Measurements from ENCODE around the gene GPC4.

The GPC4 gene

GRCh38 chrX:133254666-133255065, 160.6 kb downstream of the GPC4 start:
- no peak for DNase-seq (ENCODE audit: extremely low read depth, low read depth)
- TF ChIP-seq, protein P1, sequence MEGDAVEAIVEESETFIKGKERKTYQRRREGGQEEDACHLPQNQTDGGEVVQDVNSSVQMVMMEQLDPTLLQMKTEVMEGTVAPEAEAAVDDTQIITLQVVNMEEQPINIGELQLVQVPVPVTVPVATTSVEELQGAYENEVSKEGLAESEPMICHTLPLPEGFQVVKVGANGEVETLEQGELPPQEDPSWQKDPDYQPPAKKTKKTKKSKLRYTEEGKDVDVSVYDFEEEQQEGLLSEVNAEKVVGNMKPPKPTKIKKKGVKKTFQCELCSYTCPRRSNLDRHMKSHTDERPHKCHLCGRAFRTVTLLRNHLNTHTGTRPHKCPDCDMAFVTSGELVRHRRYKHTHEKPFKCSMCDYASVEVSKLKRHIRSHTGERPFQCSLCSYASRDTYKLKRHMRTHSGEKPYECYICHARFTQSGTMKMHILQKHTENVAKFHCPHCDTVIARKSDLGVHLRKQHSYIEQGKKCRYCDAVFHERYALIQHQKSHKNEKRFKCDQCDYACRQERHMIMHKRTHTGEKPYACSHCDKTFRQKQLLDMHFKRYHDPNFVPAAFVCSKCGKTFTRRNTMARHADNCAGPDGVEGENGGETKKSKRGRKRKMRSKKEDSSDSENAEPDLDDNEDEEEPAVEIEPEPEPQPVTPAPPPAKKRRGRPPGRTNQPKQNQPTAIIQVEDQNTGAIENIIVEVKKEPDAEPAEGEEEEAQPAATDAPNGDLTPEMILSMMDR (IDR thresholded peaks at IDR 0.05; ENCODE audit: low read depth, low read length) = no peak

DNA sequence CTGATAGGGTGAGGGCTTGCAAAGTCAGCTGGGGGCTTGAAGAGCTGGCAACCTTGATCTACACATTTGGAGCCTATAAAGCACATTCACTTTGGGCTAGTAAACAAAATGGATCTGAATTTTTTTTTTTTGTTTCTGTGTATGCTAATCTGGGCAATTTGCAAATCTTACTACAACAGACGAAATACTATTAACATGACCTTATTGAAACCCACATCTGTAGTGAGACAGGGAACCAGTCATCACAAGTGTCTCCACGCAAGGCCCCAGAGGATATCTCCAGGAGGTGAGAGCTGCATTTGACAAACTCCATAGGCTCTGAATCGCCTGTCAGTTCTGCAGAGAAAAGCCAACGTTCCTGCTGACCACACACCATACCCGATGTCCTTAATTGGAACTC, 164.1 kb downstream of the GPC4 start:
- DNase-seq (ENCODE audit: extremely low read depth, low read depth) = no peak
- TF ChIP-seq, protein P1 (IDR thresholded peaks at IDR 0.05; ENCODE audit: low read depth, low read length) = no peak

DNA sequence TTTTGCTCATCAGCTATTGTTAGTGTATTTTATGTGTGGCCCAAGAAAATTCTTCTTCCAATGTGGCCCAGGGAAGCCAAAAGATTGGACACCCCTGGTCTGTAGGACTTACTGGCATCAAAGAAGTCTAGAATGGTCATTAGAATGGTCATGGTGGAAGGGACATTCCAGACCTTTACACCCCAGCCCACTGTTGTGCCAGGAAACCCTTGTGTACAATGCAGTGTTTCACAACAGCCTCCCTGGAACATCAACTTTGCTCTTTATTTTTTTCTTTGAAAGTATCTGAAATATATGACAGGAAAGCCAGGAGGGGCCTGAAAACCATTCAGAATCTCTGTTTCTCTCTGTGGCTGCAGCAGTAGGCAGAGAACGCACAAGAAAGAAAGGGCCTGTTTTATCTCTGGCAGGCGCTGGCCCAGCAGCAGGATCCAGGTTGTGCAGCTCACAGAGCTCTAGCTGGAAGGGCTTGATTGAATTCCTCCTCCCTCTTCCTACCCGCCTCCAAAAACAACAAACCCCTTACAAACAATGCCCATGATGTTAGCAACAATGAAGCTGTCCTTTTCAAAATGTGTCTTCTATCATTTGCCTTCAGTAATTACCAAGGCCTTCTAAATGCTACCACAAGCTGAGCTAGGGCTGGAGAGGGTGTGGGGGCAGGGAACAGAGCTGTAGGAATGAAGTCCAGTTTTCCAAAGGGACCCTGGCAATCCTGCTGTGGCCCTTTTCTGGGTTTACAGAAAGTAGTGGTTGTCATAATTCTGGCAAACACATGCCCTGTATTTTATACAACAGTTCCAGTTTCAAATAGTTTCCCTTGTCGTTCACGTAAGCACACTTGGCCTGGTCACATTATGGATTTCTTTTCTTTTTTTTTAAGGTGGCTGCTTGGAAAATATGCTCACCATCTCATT, 164.8 kb downstream of the GPC4 start:
- no peak for DNase-seq (ENCODE audit: extremely low read depth, low read depth)
- TF ChIP-seq, protein P1 (IDR thresholded peaks at IDR 0.05; ENCODE audit: low read depth, low read length) = no peak
